Measurements from ENCODE around the gene C14orf132.

C14orf132 gene

DNA sequence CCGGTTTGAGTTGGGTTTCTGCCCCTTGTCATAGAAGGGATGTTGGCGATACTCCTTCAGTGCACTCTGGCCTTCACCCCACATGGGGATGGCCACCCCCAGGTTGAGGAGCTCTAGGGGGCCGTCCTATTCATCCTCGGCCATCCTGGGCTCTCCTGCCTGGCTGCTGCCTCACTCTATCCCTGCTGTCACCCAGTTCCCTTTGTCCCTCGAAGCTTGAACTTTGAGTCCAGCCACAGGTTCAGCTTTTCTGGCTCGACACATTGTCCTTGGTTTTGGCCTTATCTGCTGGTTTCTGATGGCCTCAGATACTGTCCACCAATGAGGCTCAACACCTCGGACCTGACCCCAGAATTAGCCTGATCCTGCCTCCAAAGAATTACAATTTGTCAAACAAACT, 58.6 kb downstream of the C14orf132 start:
- DNase-seq (ENCODE audit: low read depth, low spot score): no peak

DNA sequence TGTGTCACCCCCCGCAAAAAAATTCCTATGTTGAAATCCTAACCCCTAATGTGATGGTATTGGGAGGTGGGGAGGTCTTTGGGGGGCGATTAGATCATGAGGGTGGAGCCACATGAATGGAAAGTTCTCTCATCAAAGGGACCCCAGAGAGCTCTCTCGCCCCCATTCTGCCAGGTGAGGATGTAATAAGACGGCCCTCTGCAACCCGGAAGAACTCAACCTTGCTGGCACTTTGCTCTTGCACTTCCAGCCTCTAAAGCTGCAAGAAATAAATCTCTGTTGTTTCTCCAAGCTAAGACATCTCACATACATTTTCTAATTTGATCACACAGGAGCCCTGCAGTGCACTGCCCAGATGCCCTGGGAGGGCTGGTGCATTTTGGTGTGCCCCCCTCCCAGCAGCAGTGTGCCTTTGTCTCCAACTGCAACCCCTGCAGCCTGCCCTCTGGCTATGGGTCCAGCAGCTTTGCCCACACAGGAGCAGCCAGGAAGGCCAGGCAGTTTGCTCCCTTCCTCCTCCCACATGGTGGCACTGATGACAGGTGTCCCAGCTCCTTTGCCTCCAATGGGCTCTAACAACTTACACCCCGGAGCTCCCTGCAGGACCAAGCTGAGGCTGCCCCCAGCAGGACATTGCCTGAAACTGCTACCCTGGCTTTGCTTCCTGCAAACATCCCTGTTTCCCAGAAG, 59.3 kb downstream of the C14orf132 start:
- no peak for DNase-seq (ENCODE audit: low read depth, low spot score)

DNA sequence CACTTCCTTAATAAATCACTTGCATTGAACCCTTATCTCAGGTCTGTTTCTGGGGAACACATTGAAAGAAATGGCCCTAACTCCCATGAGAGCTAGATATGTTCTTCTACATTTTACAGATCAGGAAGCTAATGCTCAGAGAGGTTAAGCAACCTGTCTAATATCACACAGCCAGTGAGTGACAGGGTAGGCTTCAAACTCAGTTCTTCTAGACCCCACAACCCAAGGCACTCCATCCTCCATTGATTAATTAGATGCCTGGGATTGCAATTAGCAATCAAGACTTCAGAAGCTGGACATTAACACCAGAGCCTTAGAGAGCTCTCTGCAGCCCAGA, 59.8 kb downstream of the C14orf132 start:
- no peak for DNase-seq (ENCODE audit: low read depth, low spot score)

DNA sequence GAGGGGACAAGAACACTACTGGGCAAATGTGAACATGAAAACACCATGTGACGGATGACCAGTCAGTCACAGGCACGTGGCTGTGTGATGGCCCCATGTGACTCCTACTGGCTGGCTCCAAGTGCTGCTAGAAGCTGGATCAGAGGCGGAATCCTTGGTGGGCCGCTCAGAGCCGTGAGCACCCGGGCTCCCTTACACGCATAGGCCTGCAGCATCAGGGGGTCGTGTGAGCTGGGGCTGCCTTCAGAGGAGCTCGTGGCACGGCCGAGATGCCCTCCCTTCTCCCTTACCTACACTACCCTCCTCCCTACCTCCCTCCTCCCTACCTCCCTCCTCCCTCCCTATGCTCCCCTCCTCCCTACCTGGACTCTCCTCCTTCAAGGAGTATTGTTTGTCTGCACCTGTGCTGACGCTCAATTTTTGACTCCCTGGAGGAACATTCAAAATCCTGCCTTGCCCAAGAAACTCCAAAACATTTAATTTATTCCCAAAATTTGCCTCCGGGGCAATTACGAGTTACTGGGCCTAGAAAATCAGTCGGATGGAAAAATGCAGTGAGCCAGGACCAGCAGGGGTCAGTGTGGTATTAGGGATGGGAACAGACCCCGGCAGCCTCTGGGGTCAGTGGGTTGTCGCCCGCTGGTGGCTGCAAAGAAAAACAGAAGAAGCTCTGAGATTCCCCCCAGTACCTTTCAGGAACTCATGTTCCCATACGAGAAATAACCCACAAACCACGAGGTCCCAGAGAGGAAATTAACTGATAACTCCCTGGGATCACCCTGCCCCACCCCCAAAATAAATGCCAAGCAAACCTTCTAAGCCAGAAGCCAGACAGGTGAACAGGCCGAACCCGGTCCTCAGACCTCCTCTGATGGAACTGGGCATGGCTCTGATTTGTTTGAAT, 61.3 kb downstream of the C14orf132 start:
- no peak for DNase-seq (ENCODE audit: low read depth, low spot score)

DNA sequence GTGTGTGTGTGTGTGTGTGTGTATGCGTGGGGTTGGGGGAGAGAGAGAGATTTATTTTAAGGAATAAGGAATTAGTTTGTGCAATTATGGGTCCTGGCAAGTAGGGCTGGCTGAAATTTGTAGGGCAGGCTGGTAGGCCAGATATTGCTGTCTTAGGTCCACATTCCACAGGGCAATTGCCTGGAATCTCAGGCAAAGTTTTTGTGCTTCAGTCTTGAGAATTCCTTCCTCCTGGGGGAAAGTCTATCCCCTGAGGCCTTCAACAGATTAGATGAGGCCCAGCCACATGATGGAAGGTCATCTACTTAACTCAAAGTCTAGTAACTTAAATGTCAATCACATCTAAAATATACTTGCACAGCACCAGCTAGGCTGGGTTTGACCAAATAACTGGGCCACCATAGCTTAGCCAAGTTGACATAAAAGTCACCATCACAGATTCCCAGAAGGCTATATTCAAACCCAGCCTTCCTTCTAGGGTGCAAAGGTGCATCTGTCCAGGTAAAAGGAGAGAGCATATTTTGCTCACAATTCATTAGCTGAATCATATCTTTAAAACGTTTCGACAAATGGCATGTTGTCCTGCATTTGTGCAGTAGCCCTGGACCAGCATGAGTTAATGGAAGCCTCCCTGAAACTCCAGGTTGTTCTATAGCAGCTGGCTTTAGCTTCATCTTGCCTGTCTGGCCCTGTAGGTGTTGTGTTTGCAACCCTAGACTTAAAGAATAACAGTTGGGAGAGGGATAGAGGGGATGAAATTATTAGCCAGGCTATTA, 63.1 kb downstream of the C14orf132 start:
- no peak for DNase-seq (ENCODE audit: low read depth, low spot score)

DNA sequence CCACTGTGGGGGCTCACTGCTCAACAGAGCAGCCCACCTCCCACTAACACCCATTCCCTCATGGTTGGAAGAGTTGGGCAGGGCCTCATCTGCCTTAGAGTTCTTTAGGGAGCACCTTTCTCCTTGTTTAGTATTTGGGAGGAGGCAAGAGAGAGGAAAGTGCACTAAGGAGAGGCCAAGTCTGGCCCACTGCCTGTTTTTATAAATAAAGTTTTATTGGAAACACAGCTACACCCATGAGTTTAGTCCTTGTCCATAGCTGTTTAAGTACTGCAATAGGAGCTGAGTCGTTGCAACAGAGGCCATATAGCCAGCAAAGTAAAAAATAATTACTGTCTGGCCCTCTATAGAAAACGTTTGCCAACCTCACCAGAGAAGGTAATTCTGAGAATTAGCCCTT, 63.9 kb downstream of the C14orf132 start:
- DNase-seq (ENCODE audit: low read depth, low spot score): no peak

DNA sequence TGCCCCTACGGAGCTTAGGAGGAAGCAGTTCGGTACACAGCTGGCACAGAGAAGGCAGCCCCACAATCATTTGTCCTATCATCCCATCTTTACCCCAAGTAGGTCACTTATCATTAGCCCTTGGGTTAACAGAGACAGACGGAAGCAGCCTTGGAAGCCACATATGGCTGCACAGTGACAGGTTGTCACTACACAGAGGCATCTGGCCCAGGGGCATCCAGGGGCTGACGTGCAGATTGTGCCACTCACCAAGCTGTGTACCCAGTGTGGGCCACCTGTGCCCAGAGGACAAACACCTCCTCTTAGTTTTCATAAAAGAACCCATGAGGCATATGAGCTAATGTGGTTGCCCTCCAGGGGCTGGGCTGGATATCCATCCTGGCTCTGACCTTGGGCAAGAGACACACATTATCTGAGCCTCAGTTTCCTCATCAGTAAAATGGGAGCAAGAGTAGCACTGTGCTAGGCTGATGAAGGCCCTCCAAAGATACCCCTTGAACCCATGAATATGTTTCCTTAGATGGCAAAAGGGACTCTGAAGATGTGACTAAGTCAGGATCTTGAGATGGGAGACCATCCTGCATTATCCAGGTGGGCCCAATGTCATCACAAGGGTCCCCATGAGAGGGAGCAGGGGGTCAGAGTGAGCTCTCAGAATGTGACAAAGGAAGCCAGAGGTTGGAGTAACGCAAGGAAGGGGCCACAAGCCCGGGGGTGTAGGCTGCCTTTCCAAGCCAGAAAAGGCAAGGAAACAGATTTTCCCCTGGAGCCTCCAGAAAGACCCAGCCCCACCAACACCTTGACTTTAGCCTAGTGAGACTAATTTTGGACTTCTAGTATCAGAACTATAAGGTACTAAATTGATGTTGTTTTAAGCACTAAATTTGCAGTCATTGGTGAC, 64.6 kb downstream of the C14orf132 start:
- DNase-seq (ENCODE audit: low read depth, low spot score): no peak

DNA sequence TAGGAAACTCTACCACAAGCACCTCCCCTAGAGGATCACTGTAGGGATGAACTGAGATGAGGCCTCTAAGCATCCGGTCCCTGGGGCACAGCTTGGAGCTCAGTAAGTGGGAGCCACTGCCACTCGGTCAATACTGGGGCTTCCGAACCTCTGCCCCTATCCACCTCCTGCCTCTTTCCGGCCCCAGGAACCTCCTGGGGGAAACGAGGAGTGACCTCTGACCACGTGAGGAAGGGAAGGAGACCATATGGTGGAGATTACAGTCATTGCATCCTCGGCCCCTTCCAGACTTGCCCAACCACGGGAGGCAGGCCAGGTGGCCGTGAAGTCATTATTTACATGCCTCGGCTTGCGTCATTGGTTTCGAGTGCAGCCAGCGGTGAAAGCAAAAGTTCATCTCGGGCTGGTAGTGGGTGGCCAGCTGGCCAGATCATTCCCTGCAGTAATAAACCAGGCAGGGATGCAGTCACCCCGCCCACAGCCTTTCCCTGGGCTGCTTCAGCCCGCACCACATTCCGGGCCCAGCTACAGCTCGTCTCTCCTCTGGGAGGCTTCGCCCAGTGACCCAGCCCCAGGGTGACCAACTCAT, 65.4 kb downstream of the C14orf132 start:
- peak; percentile 98 for DNase-seq (ENCODE audit: low read depth, low spot score)

DNA sequence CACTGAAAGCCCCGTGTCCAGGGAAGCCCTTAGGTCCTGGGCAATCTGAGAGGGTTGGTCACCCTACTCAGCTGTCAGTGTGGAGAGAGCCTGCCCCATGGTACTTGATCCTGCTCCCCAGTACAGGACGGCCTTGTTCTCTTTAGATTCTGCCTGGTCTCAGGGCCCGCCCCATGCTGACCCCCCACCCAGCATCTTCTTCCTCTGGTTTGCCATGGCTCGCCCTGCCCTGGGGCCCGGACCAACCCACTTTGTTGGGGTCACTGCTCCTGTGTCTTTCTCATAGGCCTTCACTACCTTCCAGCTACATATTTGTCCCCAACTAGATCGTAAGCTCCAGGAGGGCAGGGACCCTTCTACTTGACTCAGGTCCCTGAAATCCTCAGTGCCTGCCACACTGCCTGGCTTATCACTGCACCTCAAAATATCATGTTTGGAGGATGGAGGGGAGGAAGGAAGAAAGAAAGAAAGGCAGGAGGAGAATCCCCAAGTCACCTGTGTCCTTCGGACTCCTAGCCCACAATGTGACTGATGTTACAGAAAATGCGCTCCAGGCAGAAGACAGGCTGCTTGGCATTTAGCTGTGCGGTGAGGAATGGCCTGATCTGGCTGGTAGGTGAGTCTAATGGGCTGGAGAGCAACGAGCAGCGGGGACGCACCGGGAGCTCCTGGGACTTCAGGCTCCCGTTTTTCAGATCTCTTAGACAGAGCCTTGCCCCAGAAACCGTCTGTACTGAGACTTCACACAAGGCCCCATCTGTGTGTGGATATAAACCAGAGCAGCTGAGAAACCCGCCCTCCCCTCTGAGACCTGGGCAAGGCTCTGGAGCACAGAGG, 66.1 kb downstream of the C14orf132 start:
- DNase-seq (ENCODE audit: low read depth, low spot score): no peak

DNA sequence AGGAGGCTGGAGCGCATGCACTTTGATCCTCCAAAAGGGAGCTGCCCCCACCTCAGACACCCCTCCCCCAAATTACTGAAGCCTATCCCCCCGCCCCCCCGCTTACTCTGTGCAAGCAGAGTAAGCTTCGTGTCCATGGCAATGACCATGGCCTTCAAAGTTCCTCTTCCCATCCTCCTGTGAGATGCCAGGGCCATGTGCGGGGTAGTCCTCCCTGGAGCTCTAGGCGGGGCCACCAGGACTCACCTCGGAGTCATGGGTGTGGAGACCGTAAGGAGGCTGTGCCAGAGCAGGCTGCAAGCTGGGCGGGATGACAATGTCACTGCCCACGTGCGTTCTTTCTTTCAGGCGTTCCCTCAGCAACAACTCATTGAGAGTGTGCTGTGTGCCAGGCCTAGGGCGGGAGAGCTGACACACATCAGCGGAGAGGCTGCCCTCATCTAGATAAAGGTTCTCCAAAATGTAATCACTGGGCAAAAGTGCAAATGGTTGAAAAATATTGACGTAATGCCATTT, 66.8 kb downstream of the C14orf132 start:
- DNase-seq (ENCODE audit: low read depth, low spot score): no peak

DNA sequence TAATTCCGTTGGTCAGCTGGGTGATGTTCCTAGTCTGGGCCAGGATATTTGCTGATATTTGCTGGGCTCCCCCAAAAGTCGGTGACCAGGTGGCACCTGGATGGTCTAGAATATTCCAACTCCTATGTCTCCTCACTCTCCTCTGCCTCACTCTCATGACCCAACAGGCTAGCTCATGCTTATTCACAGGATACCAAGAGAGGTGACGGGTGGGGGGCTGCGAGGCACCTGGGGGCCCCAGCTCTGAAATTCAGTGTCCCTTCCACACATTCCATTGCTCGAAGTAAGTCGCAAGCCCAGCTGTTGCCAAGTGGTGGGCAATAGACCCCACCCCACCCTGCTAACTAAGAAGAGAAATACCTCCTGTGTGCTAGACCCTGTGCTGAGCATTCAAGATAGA, 67.7 kb downstream of the C14orf132 start:
- no peak for DNase-seq (ENCODE audit: low read depth, low spot score)

DNA sequence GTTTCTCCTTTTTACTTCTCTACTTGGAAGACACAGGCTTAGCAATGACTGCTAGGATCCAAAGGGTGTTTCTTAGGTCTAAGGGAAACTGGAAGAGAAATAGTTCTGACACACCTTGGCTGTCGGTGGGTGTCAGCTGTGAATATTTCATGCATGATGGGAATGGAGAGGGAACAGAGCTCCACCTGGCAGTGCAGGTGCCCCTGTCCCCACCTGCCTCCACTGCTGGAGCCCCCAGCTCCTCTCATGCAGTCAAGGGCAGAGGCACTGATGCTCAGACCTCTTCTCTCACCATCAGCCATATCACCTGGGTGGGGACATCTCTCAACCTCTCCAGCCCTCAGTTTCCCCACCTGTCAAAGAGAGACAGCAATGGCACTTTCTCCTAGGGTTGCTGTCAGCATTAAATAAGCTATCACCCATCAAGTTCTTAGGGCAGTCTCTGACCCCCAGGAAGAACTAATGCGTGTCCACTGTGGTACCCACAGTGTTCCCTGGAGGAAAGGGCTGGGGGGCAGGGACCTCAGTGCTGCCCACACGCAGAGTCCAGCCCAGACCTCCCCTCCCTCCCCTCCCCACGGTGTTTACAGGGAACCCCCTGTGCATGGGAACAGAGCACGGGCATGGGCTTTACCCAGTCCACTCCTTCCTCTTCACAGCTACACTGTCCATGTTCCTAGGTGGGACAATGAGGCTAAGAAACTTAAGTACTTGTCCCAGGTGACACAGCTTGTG, 69.1 kb downstream of the C14orf132 start:
- DNase-seq (ENCODE audit: low read depth, low spot score): no peak

DNA sequence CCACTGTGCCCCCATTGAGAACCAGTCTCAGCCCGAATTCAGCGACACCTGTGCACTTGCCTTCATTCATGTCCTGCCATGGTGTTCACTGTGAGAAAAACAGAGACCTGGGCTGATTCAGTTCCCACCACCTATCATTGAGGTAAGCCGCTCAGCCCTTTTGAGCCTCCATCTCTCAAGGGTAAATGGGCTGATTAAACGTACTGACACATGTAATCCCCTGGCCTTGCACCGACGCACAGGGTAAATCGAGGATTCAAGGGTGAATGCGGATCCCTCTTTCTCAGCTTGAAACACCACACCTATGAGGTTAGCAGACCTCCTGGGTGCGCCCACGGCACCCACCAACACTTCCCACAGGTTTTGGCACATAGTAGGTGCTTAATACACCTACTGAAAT, 69.7 kb downstream of the C14orf132 start:
- no peak for DNase-seq (ENCODE audit: low read depth, low spot score)

DNA sequence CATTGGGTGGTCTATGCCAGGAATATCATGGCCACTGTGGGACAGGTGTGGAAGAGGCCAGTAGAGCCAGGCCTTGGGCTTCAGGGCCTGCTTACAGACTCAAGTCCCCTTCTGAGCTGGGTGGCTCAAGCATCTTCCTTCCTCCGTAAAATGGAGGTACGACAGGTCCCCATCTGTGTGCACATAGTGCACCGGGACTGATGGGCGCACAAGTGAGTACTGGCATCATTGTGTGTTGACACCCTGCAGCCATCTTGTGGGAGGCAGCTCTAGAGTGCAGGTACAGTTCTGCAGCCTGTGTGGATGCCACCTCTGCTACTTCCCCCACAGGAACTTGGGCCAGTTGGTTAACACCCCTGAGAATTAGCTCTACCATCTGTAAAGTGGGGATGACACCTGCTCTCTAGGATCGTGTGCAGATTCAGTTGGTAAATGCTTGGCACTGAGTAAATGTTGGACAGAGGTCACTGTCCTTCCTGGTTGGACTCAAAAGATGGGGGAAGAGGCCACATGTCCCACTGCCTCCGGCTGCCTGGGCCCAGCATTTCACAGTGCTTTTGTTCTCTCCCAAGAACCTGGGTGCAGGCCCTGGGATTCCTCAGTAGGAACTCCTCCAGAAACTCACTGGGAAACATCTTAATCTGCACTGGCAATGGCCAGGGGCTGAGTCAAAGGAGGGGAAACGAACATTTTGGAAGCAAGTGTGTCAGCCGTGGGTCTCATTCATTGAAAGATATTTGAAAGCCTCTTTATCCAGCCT, 70.6 kb downstream of the C14orf132 start:
- no peak for DNase-seq (ENCODE audit: low read depth, low spot score)

DNA sequence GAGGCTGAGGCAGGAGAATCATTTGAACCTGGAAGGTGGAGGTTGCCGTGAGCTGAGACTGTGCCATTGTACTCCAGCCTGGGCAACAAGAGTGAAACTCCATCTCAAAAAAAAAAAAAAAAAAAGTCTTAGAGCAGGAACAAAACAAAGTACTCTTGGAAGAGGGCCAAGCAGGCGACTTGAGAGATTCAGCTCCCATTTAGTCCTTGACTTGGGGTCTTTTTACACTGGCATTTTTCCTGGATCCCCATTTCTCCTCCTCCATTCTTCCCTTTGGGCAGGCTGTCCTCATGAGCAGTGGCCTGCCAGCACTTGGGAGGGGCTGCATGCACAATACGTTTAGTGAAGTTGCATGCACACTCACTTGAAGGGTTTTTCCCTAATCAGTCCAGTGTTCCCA, 72.9 kb downstream of the C14orf132 start:
- no peak for DNase-seq (ENCODE audit: low read depth, low spot score)

DNA sequence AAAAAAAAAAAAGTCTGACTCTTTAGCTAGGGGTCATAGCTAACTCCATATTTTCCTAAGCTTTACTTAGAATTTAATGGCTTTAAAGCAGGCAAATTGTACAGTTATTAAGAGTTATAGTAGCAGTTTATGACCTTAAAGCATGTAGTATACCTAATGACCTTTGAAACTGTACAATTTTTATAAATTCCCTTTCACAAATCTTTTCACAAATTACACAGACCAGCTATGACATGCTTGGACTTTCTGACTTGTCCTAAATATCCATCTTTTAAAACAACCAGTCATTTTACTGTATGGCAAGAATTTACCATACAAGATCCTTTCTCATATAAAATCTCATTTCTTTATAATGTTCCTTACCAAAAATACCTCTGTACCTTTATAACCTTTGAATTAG, 74.8 kb downstream of the C14orf132 start:
- no peak for DNase-seq (ENCODE audit: low read depth, low spot score)

DNA sequence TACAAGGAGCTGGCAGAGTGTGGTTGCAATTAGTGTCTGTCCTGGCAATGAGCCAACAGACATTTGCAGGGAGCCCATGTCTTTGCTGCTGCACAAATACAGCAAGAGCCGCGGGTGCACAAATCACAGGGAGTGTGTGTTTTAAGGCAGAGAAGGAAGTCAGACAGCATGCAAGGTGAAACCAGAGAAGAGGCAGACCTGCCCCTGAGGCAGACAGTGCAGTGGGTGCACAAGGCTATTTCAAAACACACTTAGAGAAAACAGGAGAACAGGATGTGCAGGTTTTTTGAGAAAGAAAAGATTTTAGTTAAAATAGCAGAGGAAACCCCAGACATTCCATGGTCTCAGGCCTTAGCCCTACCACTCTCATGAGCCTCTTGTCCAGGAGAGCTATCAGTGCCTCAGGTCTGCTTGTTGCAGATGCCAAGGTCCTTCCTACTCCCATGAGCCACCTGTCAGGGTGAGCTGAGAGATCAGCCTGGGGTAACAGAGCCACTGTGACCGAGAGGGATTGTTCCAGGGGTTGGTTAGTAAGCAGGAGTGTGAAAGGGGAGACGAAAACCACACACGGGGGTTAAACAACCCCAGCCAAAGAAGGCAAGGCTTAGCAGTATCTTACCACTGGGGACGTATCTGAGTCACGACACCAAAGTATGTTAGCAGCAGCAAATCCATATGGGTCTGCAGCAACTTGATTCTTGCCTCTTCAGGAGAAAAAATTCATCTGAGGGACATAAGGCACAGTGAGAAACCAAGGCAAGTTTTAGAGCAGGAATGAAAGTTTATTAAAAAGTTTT, 78.1 kb downstream of the C14orf132 start:
- DNase-seq (ENCODE audit: low read depth, low spot score): no peak

DNA sequence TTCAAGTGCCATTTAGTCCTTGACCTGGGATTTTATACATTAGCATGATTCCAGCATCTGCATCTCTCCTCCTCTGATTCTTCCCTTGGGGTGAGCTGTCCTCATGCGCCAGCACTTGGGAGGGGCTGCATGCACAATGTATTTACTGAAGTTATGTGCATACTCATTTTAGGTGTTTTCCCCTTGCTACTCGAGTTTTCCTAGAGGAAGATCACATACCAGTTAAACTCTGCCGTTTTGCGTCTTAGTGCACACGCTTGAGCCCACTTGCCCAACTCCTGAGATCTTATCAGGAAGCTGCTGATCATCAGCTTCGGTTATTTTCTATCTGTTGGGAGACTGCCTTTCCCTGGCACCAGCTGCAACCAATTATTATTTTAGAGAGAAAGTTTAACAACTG, 78.8 kb downstream of the C14orf132 start:
- no peak for DNase-seq (ENCODE audit: low read depth, low spot score)

All from smooth muscle cell of the brain vasculature (primary cell).